Ishikawa (cell line): ENCODE results near the gene N4BP2L2.

Source experiments
- CREB1 ChIP-seq: IDR thresholded peaks from 2 replicates; pipeline ENCODE4 v1.6.1; 2012; ENCODE audit warnings: low read depth
- EP300 ChIP-seq: IDR thresholded peaks from 2 replicates; pipeline ENCODE4 v1.6.1; 2012; ENCODE audit warnings: borderline replicate concordance
- RAD21 ChIP-seq: IDR thresholded peaks from 2 replicates; pipeline ENCODE4 v1.6.1; 2012; ENCODE audit warnings: low read depth

DNA sequence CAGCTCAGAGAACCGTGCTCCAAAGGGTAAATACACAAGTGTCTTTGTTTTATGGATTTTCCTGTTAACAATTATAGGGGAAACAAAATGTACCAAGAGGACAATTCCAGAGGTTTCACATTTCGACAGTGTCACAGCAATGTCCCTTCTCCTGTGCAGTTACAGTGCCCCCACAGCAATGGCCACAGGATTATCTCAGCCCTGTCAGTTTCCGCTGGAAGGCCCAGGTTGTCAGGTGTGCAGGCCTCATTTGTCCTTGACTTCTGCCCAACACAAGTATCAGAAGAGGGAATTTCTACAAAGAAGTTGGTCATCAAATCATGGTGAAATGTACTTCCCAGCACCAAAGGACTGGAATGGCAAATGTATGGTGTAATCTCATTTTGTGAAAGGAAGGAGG is 11.2 kb upstream of the N4BP2L2 start:
- TF ChIP-seq RAD21, result no peak
- TF ChIP-seq CREB1, result no peak
- no peak for TF ChIP-seq EP300
